GM21528 (cell line): ENCODE results near the gene ATP8A2.

ENCODE experiments used
- ATAC-seq: cut with Tn5 transposase; IDR thresholded peaks from one replicate; pipeline ENCODE4 v1.9.1; 2021; ENCODE audit warnings: mild to moderate bottlenecking, moderate library complexity; ENCODE audit not compliant: unreplicated experiment, low FRiP score

The ATP8A2 gene

GRCh38 chr13:25717666-25718197 lies 346.0 kb downstream of the ATP8A2 start:
- ATAC-seq, result no peak

DNA sequence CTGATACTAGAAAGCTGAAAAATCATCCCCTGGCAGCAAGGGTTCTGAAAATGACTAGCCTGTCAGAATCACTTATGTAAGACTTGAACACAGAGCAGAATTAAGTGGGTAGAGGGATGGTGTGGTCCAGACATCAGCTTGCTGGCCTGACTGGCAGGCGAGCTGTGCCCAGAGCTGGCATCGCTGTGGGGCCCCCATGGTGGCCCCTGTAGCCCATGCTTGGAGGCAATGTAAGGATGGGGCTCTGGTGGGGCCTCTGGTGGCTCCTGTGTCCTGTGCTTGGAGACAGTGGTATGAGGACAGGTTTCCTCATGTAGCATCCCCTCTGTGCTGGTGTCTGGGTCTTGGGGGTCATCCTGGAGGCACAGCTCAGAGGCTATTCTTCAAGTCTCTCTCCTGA lies 347.9 kb downstream of the ATP8A2 start:
- ATAC-seq, result no peak

DNA sequence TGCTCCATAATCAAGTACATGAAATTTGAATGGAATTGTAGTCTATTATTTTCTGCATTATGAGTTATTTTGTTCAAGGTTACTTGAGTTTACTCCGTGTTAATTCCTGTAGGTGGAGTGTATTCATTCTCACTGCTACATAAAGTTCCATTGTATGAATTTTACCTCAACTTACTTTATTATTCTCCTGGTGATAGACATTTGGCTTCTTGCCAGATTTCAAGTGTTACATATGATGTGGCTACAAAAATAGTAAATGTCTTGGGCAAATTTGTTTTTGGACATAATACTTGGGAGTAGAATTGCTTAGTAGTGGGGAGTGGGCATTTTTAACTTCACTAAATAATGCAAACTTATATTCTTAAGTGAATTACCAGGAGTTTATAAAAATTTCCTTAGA lies 351.1 kb downstream of the ATP8A2 start:
- no peak for ATAC-seq

DNA sequence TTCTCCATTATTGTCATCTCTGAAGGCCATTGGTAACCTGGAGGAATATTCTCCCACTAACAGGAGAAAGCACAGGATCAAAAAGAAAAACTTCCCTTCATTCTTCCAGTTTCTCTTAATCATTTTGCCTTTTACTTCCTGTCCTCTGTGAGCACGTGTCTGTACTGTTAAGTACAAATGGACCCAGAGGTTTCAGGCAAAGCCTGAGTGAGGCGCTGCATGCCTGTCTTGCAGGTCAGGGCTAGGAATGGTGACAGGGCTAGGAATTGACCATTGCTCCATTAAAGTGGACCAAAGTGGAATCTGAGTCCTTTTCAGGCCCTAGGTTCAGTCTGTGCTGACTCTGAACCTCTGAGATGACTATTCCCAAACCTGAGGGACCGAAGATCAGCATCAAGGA lies 353.3 kb downstream of the ATP8A2 start:
- no peak for ATAC-seq

DNA sequence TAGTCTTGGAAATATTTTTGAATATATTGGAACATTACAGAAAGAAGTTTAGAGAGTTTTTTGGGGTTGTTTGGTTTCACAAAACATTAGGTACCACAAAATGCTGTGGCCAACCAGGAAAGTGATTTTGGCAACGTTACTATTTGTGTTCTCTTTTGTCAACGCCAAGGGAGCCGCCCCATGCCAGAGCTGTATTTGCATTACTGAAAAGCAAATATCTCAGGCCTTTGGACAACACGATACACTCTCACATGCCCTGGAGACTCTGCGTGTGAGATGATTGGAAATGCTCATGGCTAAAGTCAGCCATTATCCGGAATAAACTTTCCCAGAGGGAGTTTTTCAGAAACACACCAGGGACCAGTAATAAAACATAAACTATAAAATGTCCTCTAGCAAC lies 355.5 kb downstream of the ATP8A2 start:
- ATAC-seq, result no peak

GRCh38 chr13:25727810-25728209 lies 356.0 kb downstream of the ATP8A2 start:
- ATAC-seq, result no peak

- ATAC-seq, result no peak
Observed at GRCh38 chr13:25729201-25729600, 357.4 kb downstream of the ATP8A2 start.

DNA sequence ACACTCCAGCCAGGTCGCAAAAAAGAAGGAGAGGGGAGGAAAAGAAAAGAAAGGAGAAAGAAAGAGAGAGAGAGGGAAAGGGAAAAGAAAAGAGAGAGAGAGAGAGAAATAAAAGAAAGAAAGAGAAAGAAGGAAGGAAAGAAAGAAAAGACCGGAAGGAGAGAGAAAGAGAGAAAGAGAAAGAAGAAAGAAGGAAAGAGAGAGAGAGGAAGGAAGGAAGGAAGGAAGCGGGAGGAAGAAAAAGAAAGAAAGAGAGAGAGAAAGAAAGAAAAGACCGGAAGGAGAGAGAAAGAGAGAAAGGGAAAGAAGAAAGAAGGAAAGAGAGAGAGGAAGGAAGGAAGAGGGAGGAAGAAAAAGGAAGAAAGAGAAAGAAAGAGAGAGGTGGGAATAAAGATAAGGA lies 359.3 kb downstream of the ATP8A2 start:
- no peak for ATAC-seq

DNA sequence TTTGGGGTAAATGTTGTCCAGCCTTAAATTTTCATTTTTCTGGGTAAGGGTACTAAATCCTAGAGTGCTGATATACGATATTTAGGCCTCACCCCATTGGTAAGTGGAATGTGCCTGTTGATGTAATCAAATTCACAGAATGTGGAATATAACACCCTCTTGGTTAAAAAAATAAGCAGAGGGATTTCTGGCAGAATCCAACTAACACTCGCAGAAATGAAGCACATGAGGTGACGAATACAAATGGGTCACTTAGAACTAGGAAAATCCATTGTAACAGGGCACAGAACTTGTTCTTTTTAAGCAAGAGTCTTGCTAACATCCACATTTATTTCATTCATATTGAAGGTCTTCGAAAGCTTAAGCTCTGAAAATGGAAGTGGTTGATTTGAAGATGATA lies 359.8 kb downstream of the ATP8A2 start:
- ATAC-seq, result no peak

DNA sequence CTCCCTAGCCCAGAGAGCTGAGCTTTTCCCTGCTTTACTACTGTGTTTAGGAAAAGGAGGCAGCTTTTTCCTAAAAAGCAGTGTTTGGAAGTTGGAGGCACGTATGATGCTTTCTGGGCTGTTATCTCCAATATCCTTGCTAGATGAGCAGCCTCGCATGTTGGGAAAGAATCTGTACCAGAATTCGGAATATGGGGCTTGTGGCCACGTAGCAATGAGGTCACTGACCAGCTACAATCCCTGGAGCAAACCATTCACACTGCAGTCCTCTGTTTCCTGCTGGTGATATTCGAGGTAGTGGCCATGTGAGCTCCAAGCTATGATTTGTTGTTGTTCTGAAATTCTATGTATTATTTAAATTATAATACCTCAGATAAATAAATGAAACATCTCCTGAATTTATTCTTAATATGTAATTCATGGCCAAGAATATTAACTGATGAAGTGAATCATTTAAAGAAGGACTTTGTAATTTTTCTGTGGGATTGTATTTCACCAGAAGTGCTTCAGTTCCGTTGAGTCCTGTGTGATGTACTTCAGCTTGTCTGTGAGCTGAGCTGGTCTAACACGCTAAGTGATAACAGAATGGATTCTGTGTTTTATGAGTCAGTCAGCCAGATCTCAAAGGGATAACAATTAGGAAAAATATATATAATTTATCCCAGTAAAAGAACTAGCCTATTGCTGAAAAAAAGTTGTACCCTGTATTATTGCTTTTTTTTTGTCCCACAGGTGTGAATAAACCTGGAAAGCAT lies 360.5 kb downstream of the ATP8A2 start:
- ATAC-seq, result no peak

DNA sequence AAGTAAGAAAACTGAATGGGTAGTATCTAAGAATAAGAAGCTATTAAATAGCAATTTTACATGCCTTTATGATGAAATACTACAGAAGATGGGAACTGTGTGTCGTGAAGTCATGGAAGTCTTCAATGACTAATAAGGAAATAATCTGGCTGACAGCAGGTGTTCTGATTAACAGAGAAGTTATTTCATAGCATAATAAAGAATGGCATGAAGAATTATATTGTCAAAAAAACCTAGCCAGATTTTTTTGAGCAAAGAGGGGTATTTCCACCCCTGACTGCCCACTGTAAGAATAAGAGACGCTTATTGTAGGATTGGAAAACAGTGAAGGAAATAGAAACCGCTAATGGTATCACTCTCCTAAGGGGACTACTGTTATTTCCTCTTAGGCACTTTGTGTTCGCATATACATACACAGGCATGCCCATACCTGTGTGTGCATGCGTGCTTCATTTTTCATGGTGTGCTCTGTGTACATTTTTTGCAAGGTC lies 361.3 kb downstream of the ATP8A2 start:
- no peak for ATAC-seq

DNA sequence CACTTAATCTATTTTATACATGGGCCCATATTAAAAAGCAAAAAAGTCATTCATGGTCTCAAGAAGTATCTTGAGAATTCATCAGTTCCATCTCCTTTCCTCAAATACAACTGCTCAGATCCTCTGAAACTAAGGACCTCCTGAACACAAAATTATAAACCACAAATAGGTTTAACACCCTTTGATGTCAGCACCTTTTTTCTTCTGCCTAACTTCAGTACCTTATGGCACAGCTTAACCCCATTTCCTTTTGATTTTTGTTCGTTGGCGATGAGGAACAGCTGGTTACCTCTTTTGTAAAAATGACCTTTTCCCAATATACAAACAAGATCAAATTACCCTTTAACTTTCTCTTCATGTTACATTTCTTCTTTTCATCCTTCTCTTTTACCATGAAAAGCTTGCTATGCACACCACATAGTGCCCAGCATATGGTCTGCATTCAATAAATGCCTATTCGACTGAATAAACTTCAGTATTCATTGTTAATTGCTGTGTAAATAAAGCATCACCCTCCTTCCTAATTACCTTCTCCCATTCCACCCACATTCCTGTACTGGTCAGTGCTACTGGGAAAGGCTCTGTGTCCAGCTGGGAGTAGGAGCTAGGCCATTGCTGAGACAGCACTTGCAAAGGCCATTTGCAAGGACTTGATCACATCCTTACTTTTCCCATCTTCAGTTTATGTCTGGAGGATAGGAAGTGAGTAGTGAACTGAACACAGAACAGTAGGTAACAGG lies 362.1 kb downstream of the ATP8A2 start:
- ATAC-seq, result no peak

GRCh38 chr13:25738342-25739196 lies 366.8 kb downstream of the ATP8A2 start:
- no peak for ATAC-seq

GRCh38 chr13:25739376-25739775 lies 367.6 kb downstream of the ATP8A2 start:
- ATAC-seq, result no peak

DNA sequence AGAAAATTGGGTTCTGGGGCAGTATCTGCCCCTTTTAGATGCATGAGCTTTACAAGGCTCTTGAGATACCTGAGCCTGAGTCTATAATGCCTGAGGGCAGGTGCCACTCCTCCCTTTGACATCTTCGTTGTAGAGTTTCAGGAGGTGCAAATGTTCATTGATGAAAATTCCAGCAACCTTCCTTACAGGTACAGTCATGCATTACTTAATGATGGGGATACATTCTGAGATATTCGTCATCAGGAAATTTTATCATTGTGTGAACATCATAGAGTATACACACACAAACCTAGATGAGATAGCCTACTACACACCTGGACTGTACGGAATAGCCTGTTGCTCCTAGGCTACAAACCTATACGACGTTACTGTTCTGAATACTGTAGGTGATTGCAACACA lies 370.0 kb downstream of the ATP8A2 start:
- ATAC-seq, result no peak

DNA sequence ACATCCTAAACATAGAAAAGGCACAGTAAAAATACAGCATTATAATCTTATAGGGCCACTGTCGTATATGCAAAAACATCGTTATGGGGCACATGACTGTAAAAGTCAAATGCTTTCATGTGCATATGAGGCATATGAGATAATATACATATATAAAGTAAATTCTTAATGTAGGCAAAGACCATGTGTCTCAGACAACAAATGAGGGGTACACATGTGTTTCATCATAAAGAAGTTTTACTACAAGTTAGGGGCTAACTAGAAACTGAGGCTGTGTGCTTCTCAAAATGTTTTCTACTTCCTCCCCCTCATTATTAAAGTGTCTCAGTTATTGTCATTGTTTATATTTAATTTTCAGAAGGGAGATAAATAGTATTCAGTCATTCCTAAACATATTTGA lies 370.4 kb downstream of the ATP8A2 start:
- ATAC-seq, result no peak

DNA sequence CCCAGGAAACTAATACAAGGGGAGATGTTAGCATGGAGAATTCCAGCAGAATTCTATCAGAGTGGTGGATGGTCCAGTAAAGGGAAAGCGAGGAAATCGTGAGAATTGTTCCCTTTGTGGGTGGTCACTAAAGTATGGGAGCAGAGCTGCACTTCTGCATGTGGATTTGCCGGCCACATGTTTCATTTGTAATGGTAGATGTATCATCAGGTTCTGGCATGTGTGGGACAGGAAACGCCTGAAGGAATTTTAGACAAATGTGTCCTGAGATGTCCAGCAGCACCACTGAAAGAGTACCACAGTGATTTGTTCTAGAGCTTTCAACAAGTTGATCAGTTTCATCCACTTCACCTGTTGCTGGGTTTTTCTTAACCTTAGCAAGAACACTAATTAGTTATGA lies 371.6 kb downstream of the ATP8A2 start:
- ATAC-seq, result no peak

- ATAC-seq, result no peak
Observed at GRCh38 chr13:25744178-25744577, 372.4 kb downstream of the ATP8A2 start.

- ATAC-seq, result no peak
Observed at GRCh38 chr13:25746131-25746530, 374.4 kb downstream of the ATP8A2 start.

GRCh38 chr13:25752957-25753551 lies 381.3 kb downstream of the ATP8A2 start:
- ATAC-seq, result no peak
